GM12891 (cell line): ENCODE measurements around the gene ASIC3.

Experiments used
- DNase-seq: peaks from one replicate; pipeline ENCODE4 v3.0.0; 2011; ENCODE audit warnings: low spot score; ENCODE audit not compliant: insufficient read length
- FAIRE-seq: peaks from 2 replicates; lab custom pipeline; 2011; peaks lifted over from hg19 to GRCh38; lab: Jason Lieb, UNC
- PAX5 ChIP-seq: IDR thresholded peaks from 2 replicates; pipeline ENCODE4 v1.6.1; 2011; ENCODE audit warnings: low read length, moderate library complexity, mild to moderate bottlenecking; ENCODE audit not compliant: insufficient read depth, severe bottlenecking
- POLR2A ChIP-seq: IDR thresholded peaks from 2 replicates; pipeline ENCODE4 v1.6.1; 2011; ENCODE audit warnings: low read depth, low read length, control low read depth
- POLR2AphosphoS5 ChIP-seq: IDR thresholded peaks from 2 replicates; pipeline ENCODE4 v1.6.1; 2011; ENCODE audit warnings: low read depth, low read length, control low read depth
- POU2F2 ChIP-seq: IDR thresholded peaks from 2 replicates; pipeline ENCODE4 v1.6.1; 2011; ENCODE audit warnings: low read depth, mild to moderate bottlenecking, control low read depth, low read length, moderate library complexity
- SPI1 ChIP-seq: IDR thresholded peaks from 2 replicates; pipeline ENCODE4 v1.6.1; 2011; ENCODE audit warnings: low read depth, low read length, control low read depth
- TAF1 ChIP-seq: IDR thresholded peaks from 2 replicates; pipeline ENCODE4 v1.6.1; 2011; ENCODE audit warnings: low read depth, low read length, control low read depth

ASIC3 gene

GRCh38 chr7:151091003-151091402 is 42.7 kb downstream of the ASIC3 start:
- FAIRE-seq (no peak), DNase-seq (no peak)
- TF ChIP-seq POLR2A (no peak), TAF1 (no peak), SPI1 (no peak), POU2F2 (no peak), PAX5 (no peak), POLR2AphosphoS5 (no peak)

- FAIRE-seq: no peak
- no peak for DNase-seq
- no peak for TF ChIP-seq POLR2AphosphoS5
- no peak for TF ChIP-seq POU2F2
- no peak for TF ChIP-seq TAF1
- TF ChIP-seq SPI1: no peak
- no peak for TF ChIP-seq PAX5
Observed at GRCh38 chr7:151091431-151091830, 43.1 kb downstream of the ASIC3 start.

DNA sequence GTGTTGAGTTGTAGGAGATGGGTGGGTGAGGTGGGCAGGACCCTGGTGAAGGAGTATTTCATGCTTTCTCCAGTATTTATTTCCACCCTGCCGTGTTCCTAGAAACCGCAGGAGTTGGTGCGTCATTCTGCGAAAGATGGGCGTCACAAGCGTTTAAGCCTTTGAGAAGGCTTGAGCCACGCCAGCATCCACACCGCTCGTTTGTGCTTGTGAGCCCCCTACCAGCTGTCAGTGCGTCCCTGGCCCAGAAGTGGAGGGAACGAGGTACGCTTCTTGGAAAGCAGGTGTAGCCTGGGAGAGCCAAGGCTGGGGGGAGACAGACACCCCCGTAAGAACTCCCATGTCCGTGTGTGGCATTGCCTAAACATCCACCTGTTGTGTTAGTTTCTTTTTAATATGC is 43.7 kb downstream of the ASIC3 start:
- FAIRE-seq (no peak), DNase-seq (no peak)
- TF ChIP-seq POU2F2: no peak

GRCh38 chr7:151093748-151094147 is 45.4 kb downstream of the ASIC3 start:
- no peak for TF ChIP-seq POLR2A
- TF ChIP-seq PAX5: no peak
- TF ChIP-seq SPI1: no peak
- TF ChIP-seq TAF1: no peak
- no peak for TF ChIP-seq POU2F2
- TF ChIP-seq POLR2AphosphoS5: no peak
- no peak for FAIRE-seq
- DNase-seq: no peak

DNA sequence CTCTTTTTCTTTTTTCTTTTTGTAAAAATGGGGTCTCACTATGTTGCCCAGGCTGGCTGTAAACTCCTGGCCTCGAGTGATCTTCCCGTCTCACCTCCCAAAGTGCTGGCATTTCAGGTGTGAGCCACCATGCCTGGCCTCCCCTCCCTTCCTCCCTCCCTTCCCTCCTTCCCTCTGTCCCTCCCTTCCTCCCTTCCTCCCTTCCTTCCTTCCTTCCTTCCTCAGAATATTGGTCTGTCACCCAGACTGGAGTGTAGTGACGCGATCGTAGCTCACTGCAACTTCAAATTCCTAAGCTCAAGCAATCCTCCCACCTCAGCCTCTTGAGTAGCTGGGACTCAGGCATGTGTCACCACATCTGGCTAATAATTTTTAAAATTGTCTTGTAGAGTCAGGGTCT is 46.3 kb downstream of the ASIC3 start:
- FAIRE-seq: no peak

GRCh38 chr7:151095123-151095797 is 46.9 kb downstream of the ASIC3 start:
- no peak for FAIRE-seq
- DNase-seq: no peak
- TF ChIP-seq SPI1 (no peak), PAX5 (no peak)

More for the DNA sequence above, 46.3 kb downstream of the ASIC3 start:
- DNase-seq: no peak
- no peak for TF ChIP-seq SPI1
- no peak for TF ChIP-seq PAX5
- no peak for TF ChIP-seq TAF1
- no peak for TF ChIP-seq POLR2A
- no peak for TF ChIP-seq POLR2AphosphoS5
- no peak for TF ChIP-seq POU2F2

GRCh38 chr7:151095828-151096475 is 47.6 kb downstream of the ASIC3 start:
- FAIRE-seq: no peak
- no peak for DNase-seq
- no peak for TF ChIP-seq POU2F2
- no peak for TF ChIP-seq SPI1
- no peak for TF ChIP-seq POLR2A
- no peak for TF ChIP-seq TAF1
- no peak for TF ChIP-seq PAX5
- no peak for TF ChIP-seq POLR2AphosphoS5

- DNase-seq (no peak), FAIRE-seq (no peak)
- TF ChIP-seq POLR2AphosphoS5 (no peak), POU2F2 (no peak), TAF1 (no peak), SPI1 (no peak)
Observed at GRCh38 chr7:151099486-151100211, 51.3 kb downstream of the ASIC3 start.

GRCh38 chr7:151100921-151101320 is 52.6 kb downstream of the ASIC3 start:
- DNase-seq (no peak), FAIRE-seq (no peak)
- TF ChIP-seq POU2F2 (no peak), PAX5 (no peak), TAF1 (no peak), POLR2AphosphoS5 (no peak), SPI1 (no peak), POLR2A (no peak)
